Stimulated activated CD4-positive, alpha-beta T cell treated with anti-CD3 and anti-CD28 coated beads, Interleukin-1b, Interleukin-23, amount 100 ng/mL, for 24 hours (primary cell): ENCODE measurements around the gene TPO.
"Not testable (repeated sequence)": the region's sequence is repeated elsewhere in the genome, so short reads cannot be mapped to it uniquely, and the experiment has no call there.

Experiments used
- DNase-seq, 4 experiments: peaks; one replicate each; pipeline ENCODE4 v3.0.0-alpha.2; 2020; ENCODE audit warnings: low read depth in 4 of 4, low spot score in 1 of 4

The TPO gene

GRCh38 chr2:1413156-1413710, at the start of gene TPO:
Gene TPO (plus strand): TSS chr2:1413463. CDS start chr2:1414409, 946 bp downstream.
- no peak for DNase-seq

DNA sequence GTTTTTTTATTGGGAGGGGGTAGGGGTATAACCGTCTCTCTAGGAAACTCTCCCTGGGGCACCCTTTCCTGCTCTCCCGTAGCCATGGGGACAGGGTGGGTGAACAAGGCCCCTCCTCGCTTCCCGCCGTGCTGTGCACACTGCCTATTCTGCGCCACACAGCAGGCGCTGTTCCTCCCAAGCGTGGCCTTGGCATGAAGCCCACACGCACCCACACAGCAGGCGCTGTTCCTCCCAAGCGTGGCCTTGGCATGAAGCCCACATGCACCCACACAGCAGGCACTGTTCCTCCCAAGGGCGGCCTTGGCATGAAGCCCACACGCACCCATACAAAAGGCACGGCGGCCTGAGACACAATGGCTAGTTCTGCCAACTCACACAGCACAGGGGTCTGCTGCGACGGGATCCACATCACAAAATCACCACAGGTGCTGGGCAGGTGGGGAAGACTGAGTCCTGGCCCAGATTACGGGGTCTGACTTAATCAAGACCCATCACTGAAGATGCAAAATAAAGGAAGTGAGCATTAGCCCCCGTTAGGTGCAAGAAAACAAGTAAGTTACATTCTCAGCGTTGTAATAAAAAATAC, 46.6 kb upstream of the TPO start:
- peak in 1 of 4 experiments; percentile 1 for DNase-seq

DNA sequence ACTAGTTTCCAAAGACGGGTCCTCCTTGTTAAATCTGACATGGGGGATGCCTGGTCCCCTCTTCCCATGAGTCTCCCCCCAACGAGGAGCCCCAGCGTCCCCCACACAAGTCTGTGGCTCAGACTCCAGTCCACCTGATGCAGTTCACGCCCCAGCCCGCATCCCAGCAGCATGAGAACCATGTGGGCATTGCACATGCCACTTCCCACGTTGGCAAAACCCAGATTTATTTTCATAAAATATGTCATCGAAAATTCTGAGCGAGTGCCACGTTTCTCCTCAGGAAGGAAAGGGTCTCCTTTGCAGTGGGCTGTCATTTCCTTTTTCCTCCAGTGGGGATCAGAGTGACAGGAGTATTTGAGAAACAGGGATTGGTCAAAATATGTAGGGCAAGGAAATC, 45.7 kb upstream of the TPO start:
- DNase-seq: no peak

- no peak for DNase-seq
Measured at GRCh38 chr2:1369905-1370304, 43.4 kb upstream of the TPO start.

- DNase-seq: no peak
Measured at GRCh38 chr2:1370461-1370860, 42.8 kb upstream of the TPO start.

GRCh38 chr2:1371082-1371481, 42.2 kb upstream of the TPO start:
- no peak for DNase-seq

DNA sequence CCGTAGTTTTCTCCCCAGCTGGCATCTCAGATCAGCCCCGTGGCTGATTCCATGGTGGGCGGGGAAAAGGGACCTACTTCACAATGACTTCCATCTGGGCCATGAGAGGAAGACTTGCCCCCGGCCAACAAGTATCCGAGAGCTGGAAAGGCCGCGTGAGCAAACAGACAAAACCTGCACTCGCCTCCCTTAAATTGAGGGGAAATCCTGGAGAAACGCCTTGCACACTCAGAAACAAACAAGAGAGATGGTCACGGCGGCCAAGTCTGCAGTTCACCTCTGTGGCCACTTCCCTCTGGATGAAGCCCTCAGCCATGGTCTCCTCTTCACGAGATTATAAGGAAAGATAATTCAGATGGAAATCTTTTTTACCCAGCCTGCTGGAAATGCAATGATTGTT, 39.4 kb upstream of the TPO start:
- no peak for DNase-seq

- DNase-seq: no peak
Measured at GRCh38 chr2:1374287-1374686, 39.0 kb upstream of the TPO start.

GRCh38 chr2:1375794-1376193, 37.5 kb upstream of the TPO start:
- no peak for DNase-seq

- no peak for DNase-seq
Measured at GRCh38 chr2:1377473-1377872, 35.8 kb upstream of the TPO start.

DNA sequence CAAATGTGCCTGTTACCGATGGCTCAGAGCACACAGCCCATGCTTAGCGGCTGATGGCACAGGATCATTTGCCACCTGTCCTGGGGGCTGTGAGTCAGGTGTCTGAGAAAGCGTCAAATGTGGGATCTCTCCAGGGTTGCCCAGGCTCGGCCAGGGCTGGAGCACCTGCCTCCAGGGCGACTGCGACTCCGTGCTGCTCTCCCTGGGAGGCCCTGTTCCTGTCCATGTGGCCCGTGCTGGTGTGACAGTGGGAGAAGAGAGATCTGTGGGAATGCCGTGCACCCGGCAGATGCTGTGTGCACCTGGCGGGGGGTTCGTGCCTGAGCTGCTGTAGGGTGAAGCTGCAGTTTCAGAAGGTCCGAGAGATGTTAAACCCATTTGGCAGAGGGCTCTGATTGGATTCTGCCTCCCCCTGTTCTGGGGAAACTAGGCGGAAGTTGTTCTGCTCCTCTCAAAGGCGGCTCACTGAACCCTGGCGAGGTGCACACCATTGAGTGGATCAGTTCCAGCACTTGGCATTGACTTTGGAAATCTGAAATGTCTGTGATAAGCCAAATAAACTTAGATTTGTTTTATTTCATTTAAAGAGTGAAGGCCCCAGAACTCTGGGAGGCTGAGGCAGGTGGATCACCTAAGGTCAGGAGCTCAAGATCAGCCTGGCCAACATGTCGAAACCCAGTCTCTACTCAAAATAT, 34.7 kb upstream of the TPO start:
- no peak for DNase-seq

- no peak for DNase-seq
Measured at GRCh38 chr2:1381644-1382043, 31.6 kb upstream of the TPO start.

- not testable (repeated sequence) for DNase-seq
Measured at GRCh38 chr2:1387954-1388725, 25.1 kb upstream of the TPO start.

DNA sequence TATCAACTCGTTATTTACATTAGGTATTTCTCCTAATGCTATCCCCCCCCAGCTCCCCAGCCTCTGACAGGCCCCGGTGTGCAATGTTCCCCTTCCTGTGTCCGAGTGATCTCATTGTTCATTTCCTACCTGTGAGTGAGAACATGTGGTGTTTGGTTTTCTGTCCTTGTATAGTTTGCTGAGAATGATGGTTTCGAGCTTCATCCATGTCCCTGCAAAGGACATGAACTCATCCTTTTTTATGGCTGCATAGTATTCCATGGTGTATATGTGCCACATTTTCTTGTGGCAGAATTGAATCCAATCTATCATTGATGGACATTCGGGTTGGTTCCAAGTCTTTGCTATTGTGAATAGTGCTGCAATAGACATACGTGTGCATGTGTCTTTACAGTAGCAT, 23.1 kb upstream of the TPO start:
- not testable (repeated sequence) for DNase-seq

DNA sequence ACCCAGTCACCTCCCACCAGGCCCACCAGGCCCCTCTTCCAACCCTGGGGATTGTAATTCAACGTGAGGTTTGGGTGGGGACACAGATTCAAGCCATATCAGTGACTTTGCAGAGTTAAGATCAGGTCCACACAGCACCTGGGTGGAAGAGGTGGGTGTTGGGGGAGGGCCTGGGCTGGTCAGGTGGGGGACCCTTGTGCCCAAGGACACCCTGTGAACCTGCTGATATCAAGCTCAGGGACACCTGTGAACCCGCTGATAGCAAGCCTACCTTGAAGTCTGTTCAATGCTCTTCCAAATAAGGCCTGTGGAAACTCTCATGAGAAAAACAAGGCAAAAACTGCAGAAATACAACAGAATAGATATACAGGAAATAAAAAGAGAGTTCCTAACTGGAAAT, 19.9 kb upstream of the TPO start:
- no peak for DNase-seq

DNA sequence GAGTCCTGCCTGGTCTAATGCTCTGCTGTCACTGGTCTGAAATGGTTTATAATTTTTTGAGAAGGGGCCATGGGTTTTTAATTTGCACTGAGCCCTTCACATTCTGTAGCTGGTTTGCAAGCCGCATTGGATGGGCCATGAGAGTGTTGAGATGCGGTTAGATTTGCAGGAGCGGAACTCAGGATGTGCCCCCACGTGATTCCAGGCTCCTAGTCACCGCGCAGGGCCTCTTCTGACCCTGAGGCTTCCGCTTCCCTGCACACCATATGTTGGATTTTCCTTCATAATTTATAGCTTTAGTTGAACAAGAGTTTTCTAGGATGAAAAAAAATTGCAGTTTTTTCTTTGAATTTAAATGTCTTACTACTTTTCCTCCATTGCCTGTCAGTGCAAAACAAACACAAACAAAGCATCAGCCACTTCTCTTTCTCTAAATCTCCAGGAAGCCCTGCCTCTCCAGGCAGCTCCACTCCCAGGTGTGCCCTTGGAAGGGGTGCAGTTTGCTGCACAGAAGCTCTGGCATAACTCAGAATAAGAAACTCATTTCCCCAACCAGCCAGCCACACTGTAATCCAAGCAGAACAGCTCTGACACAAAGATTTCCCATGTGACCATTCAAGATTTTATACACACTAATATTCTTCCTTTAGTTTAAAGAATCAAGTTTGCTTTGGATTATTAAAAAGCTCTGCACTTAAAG, 18.4 kb upstream of the TPO start:
- DNase-seq: no peak

DNA sequence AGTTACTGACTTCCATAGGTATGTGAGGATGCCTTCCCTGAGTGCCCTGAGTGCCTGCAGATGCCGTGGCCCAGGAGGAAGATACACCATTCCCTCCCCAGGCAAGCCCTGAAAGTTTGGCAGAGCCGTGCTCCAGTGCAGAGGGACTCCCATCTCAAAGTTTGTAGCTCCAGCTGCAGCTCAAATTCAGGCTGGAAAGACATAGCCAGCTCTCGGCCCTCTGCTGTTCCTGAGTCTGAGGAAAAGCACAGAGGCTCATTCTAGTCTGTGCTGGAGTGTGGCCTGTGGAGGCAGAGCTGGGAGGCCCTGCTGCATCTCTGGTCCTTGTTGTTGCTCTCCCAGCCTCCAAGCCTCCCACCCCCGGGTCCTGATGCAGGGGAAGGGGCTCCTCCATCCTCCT, 15.9 kb upstream of the TPO start:
- DNase-seq: no peak

GRCh38 chr2:1398191-1398590, 15.1 kb upstream of the TPO start:
- DNase-seq: no peak

DNA sequence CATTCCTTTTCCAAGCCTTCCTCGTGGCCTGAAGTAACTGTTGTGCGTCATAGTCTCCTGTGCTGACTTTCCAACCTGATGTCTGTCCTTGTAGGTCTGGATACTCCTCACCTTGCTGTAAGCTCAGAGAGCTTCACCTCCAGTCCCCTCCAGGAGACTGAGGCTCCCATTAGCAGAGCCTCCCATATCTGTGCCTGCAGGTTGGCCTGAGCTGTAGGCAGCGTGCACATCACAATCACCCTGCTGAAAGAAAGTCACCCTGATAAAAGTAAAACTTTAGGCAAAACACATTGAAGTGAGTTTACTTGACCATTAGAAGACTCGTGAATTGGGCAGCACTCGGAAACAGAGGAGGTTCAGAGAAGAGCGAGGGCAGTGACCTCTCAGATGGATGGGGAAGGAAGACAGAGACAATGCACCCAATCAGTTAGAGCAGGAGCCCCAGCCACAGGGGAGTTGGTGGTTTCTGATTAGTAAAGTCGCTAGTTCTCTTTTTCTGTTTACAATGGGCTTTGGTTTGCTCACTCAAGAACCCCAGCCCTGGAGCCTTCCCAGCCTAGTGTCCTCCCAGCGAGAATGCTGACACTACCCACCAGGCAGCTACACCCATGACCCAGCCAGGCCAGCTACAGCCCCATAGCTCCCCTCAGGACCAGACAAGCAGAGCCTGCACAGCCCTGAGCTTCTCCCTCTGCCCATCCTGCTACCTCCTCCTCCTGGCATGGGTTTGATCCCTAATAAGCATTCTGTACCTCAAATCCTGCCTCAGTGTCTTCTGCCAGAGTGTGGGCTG, 12.1 kb upstream of the TPO start:
- DNase-seq: no peak

- no peak for DNase-seq
Measured at GRCh38 chr2:1402064-1402463, 11.2 kb upstream of the TPO start.

DNA sequence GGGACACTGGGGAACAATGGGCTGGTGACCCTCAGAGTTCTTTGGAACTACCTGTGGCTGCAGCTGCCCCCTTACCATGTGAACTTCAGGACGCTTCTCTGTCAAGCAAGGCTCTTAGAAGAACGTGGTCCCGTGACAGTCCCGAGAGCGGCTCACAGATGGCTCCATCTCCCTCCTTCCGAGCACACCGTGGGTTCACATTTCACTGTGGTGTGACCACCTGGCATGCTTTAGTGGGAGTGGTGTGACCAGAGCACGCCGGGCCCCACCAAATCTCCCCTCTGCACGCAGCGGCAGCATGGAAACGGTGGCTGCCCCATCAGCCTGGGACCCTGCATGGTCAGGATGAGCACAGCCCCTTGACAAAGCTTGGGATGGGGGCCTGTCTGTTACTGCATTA, 9.7 kb upstream of the TPO start:
- DNase-seq: no peak
